GM13976 (cell line): ENCODE measurements around the gene KRTAP9-9.

Experiments
- DNase-seq: peaks from one replicate; pipeline ENCODE4 v3.0.0; 2012; ENCODE audit warnings: low spot score
- in situ Hi-C: fragments of 300-500 bp; cut with MboI; formaldehyde crosslinking; loops from one replicate; pipeline ENCODE4 v1.12.0; 2022; ENCODE audit warnings: low sequenced_read_pairs, mixed read lengths, inconsistent platforms; ENCODE audit not compliant: unreplicated experiment
- TF ChIP-seq, protein P1 (sequence below): IDR thresholded peaks from 2 replicates; pipeline ENCODE4 v1.5.1; 2012; ENCODE audit warnings: borderline replicate concordance, mild to moderate bottlenecking; ENCODE audit not compliant: insufficient read depth; ENCODE audit errors: extremely low read depth, missing control alignments, control extremely low read depth

KRTAP9-9 gene

DNA sequence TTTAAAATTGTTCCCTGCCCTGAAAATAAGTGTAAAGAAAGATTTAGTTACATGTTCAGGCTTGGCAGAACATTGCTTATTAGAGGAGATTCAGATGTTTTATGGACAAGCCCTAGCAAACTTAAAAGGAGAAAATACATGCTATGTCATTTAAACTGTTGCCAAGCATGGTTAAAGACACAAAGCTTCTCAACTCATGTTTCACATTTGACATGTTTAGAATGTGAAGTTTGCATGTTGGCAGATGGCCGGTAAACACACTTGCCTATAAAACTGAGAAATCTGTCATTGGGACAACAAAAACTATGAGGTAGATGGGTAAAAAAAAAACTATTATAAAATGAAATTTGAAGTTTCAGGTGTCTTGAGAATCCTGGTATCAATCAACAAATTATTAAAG lies 41.7 kb downstream of the KRTAP9-9 start:
- DNase-seq, result no peak
- TF ChIP-seq, protein P1, sequence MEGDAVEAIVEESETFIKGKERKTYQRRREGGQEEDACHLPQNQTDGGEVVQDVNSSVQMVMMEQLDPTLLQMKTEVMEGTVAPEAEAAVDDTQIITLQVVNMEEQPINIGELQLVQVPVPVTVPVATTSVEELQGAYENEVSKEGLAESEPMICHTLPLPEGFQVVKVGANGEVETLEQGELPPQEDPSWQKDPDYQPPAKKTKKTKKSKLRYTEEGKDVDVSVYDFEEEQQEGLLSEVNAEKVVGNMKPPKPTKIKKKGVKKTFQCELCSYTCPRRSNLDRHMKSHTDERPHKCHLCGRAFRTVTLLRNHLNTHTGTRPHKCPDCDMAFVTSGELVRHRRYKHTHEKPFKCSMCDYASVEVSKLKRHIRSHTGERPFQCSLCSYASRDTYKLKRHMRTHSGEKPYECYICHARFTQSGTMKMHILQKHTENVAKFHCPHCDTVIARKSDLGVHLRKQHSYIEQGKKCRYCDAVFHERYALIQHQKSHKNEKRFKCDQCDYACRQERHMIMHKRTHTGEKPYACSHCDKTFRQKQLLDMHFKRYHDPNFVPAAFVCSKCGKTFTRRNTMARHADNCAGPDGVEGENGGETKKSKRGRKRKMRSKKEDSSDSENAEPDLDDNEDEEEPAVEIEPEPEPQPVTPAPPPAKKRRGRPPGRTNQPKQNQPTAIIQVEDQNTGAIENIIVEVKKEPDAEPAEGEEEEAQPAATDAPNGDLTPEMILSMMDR, result no peak
- in situ Hi-C loops, result no loop called here

DNA sequence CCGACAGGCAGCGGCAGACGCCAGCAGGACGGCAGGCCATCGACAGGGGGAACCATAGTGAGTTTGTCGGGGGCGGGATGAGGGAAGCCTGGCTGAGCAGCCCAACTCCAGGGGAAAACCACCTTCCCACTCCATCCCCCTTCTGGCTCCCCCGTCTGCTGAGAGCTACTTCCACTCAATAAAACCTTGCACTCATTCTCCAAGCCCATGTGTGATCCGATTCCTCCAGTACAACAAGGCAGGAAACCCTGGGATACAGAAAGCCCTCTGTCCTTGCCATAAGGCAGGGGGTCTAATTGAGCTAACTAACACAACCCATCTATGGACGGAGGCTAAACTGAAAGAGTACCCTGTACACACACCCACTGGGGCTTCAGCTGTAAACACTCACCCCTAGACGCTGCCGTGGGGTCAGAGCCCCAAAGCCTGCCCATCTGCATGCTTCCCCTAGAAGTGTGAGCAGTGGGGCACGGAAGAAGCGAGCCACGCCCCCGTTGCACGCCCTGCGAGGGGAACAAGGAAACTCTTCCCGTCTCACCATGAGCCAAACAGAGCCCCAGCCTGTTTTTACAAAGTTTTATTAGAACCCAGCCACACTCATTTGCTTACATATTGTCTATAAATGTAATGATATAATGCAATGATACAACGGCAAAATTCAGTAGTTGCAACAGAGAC lies 43.4 kb downstream of the KRTAP9-9 start:
- no peak for DNase-seq
- TF ChIP-seq, protein P1, result no peak
- in situ Hi-C loops, result no loop called here

DNA sequence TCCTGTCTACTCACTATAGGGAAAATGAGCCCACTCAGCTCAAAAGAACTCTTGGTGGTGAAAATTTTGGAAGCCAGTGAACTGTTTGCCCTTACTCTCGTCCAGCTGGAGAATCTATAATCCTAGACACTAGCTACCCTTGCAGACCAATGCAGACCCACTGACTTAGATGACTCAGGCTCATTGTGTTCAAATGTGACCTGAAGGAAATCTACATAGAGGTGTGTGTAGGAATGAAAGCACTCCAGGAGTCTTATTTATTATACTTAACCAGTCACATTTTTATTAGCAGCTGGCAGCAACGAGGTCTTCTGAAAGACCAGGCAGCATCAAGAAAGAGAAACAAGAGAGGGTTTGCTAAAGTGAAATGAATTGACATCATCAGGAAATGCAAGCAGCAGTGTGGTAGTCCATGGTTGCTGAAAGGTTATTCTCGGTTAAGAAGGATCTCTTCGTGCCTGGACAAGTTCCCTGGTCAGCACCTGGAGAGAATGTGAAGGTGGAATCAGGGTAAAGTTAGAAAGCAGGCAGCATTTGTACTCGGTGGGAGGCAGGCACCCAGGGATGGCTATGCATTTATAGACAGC lies 46.1 kb downstream of the KRTAP9-9 start:
- in situ Hi-C loops, result loop anchor here (25.0 kb wide), 1 partner anchor 389 kb away; no protein-coding TSS in a partner anchor
- TF ChIP-seq, protein P1, result no peak
- DNase-seq, result no peak

DNA sequence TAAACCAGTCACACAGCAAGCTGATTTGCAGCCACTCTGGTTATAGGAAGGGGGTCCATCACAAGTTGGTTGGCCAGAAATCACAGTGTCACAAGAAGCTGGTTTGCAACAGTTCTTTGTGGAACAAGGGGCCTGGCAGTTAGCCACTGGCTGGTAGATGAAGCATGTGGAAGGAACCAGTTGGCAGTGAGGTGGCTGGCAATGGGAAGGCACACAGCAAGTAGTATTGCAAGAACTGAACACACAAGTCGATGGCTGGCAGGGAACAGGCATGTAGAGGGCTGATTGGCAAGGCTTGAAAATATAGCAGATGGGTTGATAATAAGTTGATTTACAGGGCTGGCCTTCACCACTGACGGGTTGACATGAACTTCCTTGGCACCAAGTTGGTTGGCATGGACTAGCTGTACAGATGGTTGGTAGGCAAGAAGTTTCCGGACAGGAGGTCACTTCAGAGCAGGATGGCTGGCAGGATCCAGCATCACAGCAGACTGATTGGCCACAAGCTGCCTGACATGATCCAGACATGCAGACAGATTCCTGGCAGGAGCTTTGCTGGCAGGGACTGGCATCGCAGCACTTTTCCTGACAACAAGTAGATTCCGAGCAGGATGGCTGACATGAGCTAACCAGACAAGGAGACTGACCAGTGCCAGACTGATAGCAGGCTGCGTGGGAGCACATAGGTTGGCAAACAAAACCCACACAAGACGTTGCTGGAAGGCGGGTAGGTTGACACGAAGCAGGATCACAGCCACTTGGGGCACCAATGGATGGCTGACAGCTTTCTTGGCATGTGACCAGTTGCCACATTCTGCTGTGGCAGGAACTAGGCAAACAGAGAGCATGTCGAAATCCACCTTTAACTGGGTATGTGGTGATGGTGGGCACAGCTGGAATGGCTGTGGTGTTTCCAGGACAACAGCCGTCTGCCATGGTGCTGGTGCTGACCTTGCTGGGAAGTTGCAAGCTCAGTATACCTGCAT lies 47.0 kb downstream of the KRTAP9-9 start, which contains the start of gene KRTAP29-1:
Gene KRTAP29-1, minus strand, starts transcription at position 936 of the 986 bp plus-strand sequence. Its CDS starts 0 bp downstream, at position 936.
- DNase-seq, result no peak
- in situ Hi-C loops, result loop anchor here (25.0 kb wide), 1 partner anchor 390 kb away; no protein-coding TSS in a partner anchor

DNA sequence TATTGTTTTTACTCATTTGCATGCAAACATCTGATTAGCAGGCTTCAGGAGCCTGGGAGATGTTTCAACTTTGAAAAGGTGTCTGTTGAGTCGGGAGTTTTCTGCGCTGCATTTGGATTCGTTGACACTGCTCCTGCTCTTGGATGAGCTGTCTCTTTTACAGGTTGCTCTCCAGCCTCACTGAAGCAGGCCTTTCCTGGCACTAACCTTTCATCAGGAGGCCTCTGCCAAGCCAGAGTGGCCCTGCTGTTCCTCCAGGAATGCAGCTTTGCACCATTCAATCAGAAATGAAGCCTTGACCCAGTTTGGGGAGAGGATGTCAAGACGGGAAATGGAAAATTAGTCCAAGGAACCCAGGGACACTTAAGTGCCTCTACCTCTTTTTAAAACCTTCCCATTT lies 47.8 kb downstream of the KRTAP9-9 start:
- in situ Hi-C loops, result loop anchor here (25.0 kb wide), 1 partner anchor 391 kb away; no protein-coding TSS in a partner anchor
- TF ChIP-seq, protein P1, result no peak
- DNase-seq, result no peak

More for the DNA sequence above, 47.0 kb downstream of the KRTAP9-9 start, which contains the start of gene KRTAP29-1:
- TF ChIP-seq, protein P1, result no peak

DNA sequence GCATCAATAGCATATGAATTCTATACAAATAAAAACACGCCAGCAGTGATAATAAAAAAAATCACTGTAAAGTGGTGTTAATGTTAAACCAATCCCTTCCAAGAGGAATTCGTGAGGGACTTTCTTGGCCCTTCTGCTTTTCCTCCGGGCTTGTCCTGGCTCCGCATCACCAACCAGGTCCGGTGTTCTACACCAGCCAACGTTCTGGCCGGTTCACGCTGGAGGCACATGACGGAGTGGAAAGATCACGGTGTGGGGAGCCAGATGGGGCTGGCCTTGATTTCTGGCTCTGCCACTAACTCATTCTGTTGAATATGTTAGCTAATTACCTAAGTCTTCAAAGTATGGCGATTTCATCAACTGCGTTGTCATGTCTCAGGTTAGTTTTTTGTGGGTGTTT lies 48.9 kb downstream of the KRTAP9-9 start:
- in situ Hi-C loops, result loop anchor here (25.0 kb wide), 1 partner anchor 392 kb away; no protein-coding TSS in a partner anchor
- no peak for DNase-seq
- TF ChIP-seq, protein P1, result no peak
